Thymus (tissue), 11 donors: ENCODE data around the gene AKAP6. TPM values are rescaled to one million over a fixed set of nuclear protein-coding genes. Genes with fewer than 3 reads are reported as not detected.

Source experiments
- DNase-seq, 9 donors: peaks; one replicate each; pipeline ENCODE4 v3.0.0-alpha.2; 2013; ENCODE audit warnings: low spot score in 9 of 9, low read depth in 6 of 9, missing footprints in 1 of 9
- H3K27ac ChIP-seq, 2 donors: one replicate each; pipeline ENCODE4 v1.5.1; 2013; ENCODE audit warnings: control low read depth in 1 of 2, low read depth in 1 of 2, low read length in 1 of 2, mild to moderate bottlenecking in 1 of 2, moderate library complexity in 1 of 2
- H3K27me3 ChIP-seq, 2 donors: one replicate each; pipeline ENCODE4 v1.5.1; 2013; ENCODE audit warnings: low read length in 1 of 2; ENCODE audit not compliant: control insufficient read depth in 2 of 2, insufficient read depth in 1 of 2
- H3K36me3 ChIP-seq, 2 donors: one replicate each; pipeline ENCODE4 v1.5.1; 2013; ENCODE audit warnings: low read length in 1 of 2, mild to moderate bottlenecking in 1 of 2, moderate library complexity in 1 of 2; ENCODE audit not compliant: control insufficient read depth in 2 of 2, insufficient read depth in 2 of 2
- H3K4me1 ChIP-seq, 2 donors: one replicate each; pipeline ENCODE4 v1.5.1; 2013; ENCODE audit warnings: low read length in 2 of 2; ENCODE audit not compliant: control insufficient read depth in 2 of 2, insufficient read depth in 2 of 2
- H3K4me3 ChIP-seq, 2 donors: one replicate each; pipeline ENCODE4 v1.5.1; 2013; ENCODE audit warnings: low read length in 2 of 2, control low read depth in 1 of 2, mild to moderate bottlenecking in 1 of 2
- H3K9me3 ChIP-seq, 2 donors: one replicate each; pipeline ENCODE4 v1.5.1; 2013; ENCODE audit warnings: low read length in 1 of 2, mild to moderate bottlenecking in 1 of 2; ENCODE audit not compliant: control insufficient read depth in 2 of 2, insufficient read depth in 1 of 2
- WGBS: extraction: QIAGEN DNeasy Blood & Tissue Kit; methylation state at CpG from one replicate; pipeline ENCODE4 v1.1.7; 2013; 5-methylcytosine and 5-hydroxymethylcytosine counted together
- polyA plus RNA-seq: library from polyadenylated mRNA; stranded (reverse); fragments of 200-250 nt; gene quantifications from one replicate; pipeline ENCODE4 v1.2.3, GENCODE V29; 2013
- total RNA-seq: library from RNA; stranded (reverse); fragments of 120-200 nt; gene quantifications from one replicate; pipeline ENCODE4 v1.2.4, GENCODE V29; 2013
- donor health status: healthy.

Gene AKAP6
- total and polyA plus RNA-seq, 2 donors = 1.4 to 2.0 TPM

DNA sequence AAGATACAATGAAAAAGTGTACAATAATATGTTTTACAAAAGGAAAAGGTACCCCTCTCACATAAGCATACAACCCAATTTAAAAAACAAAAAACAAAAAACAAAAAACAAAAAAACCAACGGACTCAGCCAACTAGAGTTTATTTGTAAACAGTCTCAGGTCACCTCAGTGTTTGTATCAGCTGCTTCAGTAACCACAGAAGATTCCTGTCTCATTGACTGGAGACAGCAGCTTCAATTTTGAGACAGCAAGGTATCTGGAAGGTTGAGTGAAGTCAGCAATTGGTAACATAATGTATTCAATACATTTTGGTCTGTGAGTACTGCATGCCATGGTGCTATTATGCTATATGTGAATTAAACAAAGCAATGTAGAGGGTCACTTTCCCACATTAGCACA lies 201.7 kb downstream of the AKAP6 start:
- no peak overlapping the region for H3K4me3 ChIP-seq
- H3K36me3 ChIP-seq = no peaks in the 10 kb centered on the region
- no peaks in the 10 kb centered on the region for H3K9me3 ChIP-seq
- no peaks in the 10 kb centered on the region for H3K27me3 ChIP-seq
- no peaks in the 10 kb centered on the region for H3K4me1 ChIP-seq
- no peak for DNase-seq
- H3K27ac ChIP-seq = no peak overlapping the region
- WGBS = 59% methylated on average over 1 of the region's 1 CpG

DNA sequence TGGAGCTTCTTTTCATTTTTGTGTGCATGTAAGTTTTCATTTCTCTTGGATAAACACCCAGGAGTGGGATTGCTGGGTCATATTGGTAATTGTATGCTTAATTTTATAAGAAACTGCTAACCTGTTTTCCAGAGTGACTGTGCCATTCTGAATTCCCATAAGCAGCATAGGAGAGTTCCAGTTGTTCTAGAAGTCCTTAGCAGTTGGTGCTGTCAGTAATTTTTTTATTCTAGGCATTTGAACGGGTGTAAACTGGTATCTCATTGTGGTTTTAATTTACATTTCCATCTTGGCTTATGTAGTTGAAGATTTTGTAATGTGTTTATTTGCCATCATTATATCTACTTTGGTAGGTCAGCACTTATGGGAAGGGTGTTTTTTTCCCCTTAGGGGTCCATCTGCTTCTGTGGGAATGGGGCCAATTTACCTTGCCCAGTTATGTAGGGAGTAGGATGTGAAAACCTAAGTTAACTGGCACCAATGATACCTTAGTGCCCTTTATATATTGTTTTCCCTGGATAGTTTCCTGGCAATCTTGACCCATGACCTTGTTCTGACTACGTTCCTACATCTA lies 202.9 kb downstream of the AKAP6 start:
- no peak overlapping the region for H3K4me3 ChIP-seq
- DNase-seq = no peak
- no peak overlapping the region for H3K27ac ChIP-seq
- WGBS = 85% methylated on average over 2 of the region's 2 CpGs
- no peaks in the 10 kb centered on the region for H3K9me3 ChIP-seq
- H3K4me1 ChIP-seq = no peaks in the 10 kb centered on the region
- H3K27me3 ChIP-seq = no peaks in the 10 kb centered on the region
- no peaks in the 10 kb centered on the region for H3K36me3 ChIP-seq

DNA sequence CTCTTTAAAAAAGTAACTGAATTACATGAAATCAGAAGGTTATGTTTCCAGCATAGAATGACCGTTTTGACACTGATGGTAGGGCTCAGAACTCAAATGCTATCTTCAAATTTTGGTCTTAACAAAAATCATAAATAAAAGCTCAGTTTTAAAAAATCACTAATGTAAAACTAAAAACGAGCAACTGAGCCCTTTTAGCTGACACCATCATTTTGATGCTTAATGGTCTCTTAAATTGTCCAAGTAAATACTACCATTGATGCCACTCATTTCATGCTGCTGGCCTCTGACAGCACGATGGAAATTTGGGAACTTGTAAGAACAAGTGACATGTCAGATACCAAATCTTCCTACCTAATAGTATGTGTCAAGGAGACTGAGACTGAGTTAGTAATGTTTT lies 205.0 kb downstream of the AKAP6 start:
- DNase-seq = no peak
- Histone ChIP-seq H3K9me3 (no peaks in the 10 kb centered on the region), H3K27ac (no peak overlapping the region), H3K27me3 (no peaks in the 10 kb centered on the region), H3K4me3 (no peak overlapping the region), H3K36me3 (no peaks in the 10 kb centered on the region), H3K4me1 (no peaks in the 10 kb centered on the region)
- WGBS = 90% methylated on average over 3 of the region's 3 CpGs

DNA sequence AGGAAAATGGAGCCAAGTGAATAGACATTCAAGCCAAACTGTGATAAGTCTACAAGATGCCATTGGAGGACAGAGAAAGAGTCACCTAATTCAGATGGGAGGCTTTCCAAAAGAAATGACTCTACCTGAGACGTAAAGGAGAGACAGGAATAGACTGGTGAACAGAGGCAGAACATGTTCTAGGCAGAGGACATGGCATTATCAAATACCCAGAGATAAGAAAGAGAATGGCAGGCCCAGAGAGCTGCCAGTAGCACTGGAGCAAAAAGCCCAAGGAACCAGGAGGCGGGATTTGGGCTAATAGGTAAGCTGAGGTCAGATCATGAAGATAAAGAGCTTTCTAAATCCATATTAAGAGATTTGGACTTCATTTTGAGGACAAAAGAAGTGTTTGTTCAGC lies 207.1 kb downstream of the AKAP6 start:
- H3K27ac ChIP-seq = no peak overlapping the region
- no peaks in the 10 kb centered on the region for H3K36me3 ChIP-seq
- H3K27me3 ChIP-seq = no peaks in the 10 kb centered on the region
- no peaks in the 10 kb centered on the region for H3K4me1 ChIP-seq
- WGBS = 92% methylated on average over 2 of the region's 2 CpGs
- no peaks in the 10 kb centered on the region for H3K9me3 ChIP-seq
- no peak overlapping the region for H3K4me3 ChIP-seq
- DNase-seq = no peak

DNA sequence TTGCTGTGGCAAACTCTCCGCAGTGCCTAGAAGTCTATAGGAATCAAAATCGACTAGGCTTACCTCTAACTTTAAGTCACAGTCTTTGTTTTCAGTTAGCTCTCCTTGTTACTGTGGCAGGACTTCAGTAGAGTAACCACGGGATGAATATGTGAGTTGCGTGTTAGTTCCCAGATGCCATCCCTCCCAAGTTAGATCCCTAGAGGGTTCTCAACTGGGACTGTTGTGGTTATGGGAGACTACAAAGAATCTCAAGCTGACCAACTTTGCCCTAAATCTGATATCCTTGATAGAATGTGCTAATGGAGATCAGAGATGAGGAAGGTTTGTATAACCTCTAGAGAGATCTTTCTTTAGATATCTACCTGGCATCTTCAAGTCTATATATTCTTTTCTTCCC lies 208.1 kb downstream of the AKAP6 start:
- 85% methylated on average over 4 of the region's 4 CpGs for WGBS
- no peak overlapping the region for H3K4me3 ChIP-seq
- no peak for DNase-seq
- no peaks in the 10 kb centered on the region for H3K36me3 ChIP-seq
- no peaks in the 10 kb centered on the region for H3K9me3 ChIP-seq
- H3K4me1 ChIP-seq = no peaks in the 10 kb centered on the region
- H3K27me3 ChIP-seq = no peaks in the 10 kb centered on the region
- H3K27ac ChIP-seq = no peak overlapping the region

DNA sequence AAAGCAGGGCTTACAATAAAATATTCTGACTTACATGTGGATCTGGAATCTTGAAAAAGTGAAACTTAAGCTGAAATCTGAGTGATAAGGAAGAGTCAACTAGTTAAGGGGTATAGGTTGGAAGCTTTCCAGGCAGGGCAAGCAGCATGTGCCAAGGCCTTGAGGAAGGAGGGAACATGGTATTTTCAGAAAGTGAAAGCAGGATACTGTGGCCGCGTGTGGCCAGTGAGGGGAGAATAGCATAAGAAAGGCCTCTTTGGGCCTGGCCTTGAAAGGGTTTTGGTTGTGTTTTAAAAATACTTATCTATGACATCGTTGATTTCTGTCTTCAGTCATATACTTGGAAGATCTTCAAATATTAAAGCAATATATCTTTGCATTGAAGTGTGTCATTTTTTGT lies 213.4 kb downstream of the AKAP6 start:
- DNase-seq = no peak
- Histone ChIP-seq H3K27ac (no peak overlapping the region), H3K27me3 (no peaks in the 10 kb centered on the region), H3K9me3 (no peaks in the 10 kb centered on the region), H3K4me3 (no peak overlapping the region), H3K36me3 (no peaks in the 10 kb centered on the region), H3K4me1 (no peaks in the 10 kb centered on the region)
- WGBS = 73% methylated on average over 3 of the region's 3 CpGs

DNA sequence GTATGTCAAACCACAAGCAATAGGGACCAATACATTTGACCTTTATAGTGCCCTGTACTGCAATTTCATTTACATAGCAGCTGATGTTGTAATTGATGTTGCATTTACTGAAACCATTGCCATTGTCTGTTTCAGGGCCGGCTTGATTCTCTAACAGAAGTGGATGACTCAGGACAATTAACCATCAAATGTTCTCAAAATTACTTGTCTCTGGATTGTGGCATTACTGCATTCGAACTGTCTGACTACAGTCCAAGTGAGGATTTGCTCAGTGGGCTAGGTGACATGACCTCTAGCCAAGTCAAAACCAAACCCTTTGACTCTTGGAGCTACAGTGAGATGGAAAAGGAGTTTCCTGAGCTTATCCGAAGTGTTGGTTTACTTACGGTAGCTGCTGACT lies 216.0 kb downstream of the AKAP6 start:
- H3K27me3 ChIP-seq = no peaks in the 10 kb centered on the region
- no peaks in the 10 kb centered on the region for H3K4me1 ChIP-seq
- WGBS = 97% methylated on average over 4 of the region's 4 CpGs
- DNase-seq = no peak
- no peak overlapping the region for H3K4me3 ChIP-seq
- no peak overlapping the region for H3K27ac ChIP-seq
- H3K36me3 ChIP-seq = no peaks in the 10 kb centered on the region
- H3K9me3 ChIP-seq = no peaks in the 10 kb centered on the region

DNA sequence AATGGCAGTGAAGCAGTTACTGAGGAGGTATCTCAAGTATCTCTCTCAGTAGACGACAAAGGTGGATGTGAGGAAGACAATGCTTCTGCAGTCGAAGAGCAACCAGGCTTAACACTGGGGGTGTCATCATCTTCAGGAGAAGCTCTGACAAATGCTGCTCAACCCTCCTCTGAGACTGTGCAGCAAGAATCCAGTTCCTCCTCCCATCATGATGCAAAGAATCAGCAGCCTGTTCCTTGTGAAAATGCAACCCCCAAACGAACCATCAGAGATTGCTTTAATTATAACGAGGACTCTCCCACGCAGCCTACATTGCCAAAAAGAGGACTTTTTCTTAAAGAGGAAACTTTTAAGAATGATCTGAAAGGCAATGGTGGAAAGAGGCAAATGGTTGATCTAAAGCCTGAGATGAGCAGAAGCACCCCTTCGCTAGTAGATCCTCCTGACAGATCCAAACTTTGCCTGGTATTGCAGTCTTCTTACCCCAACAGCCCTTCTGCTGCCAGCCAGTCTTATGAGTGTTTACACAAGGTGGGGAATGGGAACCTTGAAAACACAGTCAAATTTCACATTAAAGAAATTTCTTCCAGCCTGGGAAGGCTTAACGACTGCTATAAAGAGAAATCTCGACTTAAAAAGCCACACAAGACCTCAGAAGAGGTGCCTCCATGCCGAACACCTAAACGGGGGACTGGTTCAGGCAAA lies 216.6 kb downstream of the AKAP6 start:
- DNase-seq = no peak
- H3K9me3 ChIP-seq = no peaks in the 10 kb centered on the region
- no peak overlapping the region for H3K27ac ChIP-seq
- H3K4me3 ChIP-seq = no peak overlapping the region
- no peaks in the 10 kb centered on the region for H3K27me3 ChIP-seq
- 83% methylated on average over 10 of the region's 10 CpGs for WGBS
- H3K4me1 ChIP-seq = no peaks in the 10 kb centered on the region
- no peaks in the 10 kb centered on the region for H3K36me3 ChIP-seq

DNA sequence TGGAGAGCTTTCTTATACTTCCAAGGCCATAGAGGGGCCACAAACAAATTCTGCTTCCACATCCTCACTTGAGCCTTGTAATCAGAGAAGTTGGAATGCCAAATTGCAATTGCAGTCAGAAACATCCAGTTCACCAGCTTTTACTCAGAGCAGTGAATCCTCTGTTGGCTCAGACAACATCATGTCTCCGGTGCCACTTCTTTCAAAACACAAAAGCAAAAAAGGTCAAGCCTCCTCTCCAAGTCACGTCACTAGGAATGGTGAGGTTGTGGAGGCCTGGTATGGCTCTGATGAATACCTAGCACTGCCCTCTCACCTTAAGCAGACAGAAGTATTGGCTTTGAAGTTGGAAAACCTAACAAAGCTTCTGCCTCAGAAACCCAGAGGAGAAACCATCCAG lies 217.1 kb downstream of the AKAP6 start:
- no peak for DNase-seq
- H3K27ac ChIP-seq = no peak overlapping the region
- WGBS = 92% methylated on average over 2 of the region's 2 CpGs

More for the DNA sequence above, 217.1 kb downstream of the AKAP6 start:
- Histone ChIP-seq H3K4me3 (no peak overlapping the region), H3K9me3 (no peaks in the 10 kb centered on the region), H3K27me3 (no peaks in the 10 kb centered on the region), H3K36me3 (no peaks in the 10 kb centered on the region), H3K4me1 (no peaks in the 10 kb centered on the region)
